Hepatic stellate cell (primary cell): ENCODE results near the gene TUBGCP3.
A peak's percentile ranks its signal among the peaks of the same experiment; 100 is the strongest.
"Not testable (repeated sequence)": the region's sequence is repeated elsewhere in the genome, so short reads cannot be mapped to it uniquely, and the experiment has no call there.

Experiments used
- DNase-seq: peaks from one replicate; pipeline ENCODE4 v3.0.0; 2011; ENCODE audit warnings: low spot score

TUBGCP3 gene

GRCh38 chr13:112576768-112577167 is 11.2 kb downstream of the TUBGCP3 start:
- DNase-seq, result no peak

- DNase-seq, result no peak
Observed at GRCh38 chr13:112576191-112576590, 11.8 kb downstream of the TUBGCP3 start.

- DNase-seq, result no peak
Observed at GRCh38 chr13:112575675-112576074, 12.3 kb downstream of the TUBGCP3 start.

DNA sequence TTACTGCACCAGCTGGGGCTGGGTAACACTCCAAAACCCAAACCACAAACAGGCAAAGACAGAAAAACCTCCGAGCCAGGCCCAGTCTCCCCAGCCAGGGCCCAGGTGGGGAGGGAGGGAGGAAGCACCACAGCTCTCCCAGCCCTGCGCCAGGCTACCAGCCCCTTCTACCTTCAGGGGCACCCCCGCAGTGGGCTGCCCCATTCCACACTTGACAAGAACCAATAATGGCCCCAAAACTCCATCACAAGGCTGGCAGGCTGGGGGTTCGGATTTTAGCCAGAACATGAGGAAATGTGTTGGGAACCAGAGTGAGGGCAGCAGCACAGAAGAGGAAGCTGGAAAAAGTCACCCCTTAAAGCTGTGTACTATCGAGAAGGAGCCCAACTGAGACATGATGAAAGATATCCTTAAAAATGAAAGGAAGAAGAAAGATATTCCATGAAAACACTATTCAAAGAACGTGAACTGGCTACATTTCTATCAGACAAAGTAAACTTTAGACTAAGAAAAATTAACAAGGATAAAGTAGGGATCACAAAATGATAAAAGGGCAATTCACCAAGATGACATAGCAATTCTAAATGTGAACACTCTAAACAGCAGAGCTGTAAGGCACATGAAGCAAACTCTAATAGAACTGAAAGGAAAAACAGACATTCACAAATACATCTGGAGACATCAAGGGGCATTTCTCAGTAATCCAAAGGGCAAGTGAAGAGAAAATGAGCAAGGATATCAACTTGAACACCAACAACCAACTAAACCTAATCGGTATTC is 12.9 kb downstream of the TUBGCP3 start:
- DNase-seq, result no peak

DNA sequence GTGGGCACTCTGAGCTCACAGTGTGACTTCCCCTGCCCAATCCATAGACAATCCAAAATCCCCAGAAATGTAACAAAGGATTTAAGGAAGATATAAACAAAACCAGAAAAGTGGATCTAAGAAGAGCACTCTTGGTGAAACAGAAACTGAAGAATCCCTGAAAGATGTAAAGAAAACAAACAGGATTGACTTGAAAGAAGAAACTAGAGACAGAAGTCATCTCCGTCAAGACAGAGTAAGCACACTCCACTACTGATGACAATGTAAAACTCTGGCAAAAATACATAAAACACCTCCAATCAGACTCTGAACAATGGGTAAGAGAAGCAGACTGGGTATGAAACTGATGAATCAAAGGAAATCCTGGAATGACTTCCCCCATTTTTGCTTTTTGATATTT is 13.5 kb downstream of the TUBGCP3 start:
- DNase-seq, result no peak

GRCh38 chr13:112573710-112574109 is 14.2 kb downstream of the TUBGCP3 start:
- DNase-seq, result no peak

DNA sequence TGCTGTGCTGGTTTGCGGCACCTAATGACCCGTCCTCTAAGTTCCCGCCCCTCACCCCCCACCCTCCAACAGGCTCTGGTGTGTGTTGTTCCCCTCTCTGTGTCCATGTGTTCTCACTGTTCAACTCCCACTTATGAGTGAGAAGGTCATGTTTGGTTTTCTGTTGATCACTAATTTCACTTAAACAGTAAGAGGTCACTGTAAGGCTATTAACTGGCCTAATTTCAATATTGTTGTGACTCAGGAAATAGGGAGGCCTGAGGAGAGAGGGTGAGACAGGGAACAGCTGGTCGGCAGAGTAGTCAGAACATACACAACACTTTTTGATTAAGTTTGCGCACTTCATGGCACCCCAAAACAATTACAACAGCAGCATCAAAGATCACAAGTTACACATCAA is 15.6 kb downstream of the TUBGCP3 start:
- no peak for DNase-seq

DNA sequence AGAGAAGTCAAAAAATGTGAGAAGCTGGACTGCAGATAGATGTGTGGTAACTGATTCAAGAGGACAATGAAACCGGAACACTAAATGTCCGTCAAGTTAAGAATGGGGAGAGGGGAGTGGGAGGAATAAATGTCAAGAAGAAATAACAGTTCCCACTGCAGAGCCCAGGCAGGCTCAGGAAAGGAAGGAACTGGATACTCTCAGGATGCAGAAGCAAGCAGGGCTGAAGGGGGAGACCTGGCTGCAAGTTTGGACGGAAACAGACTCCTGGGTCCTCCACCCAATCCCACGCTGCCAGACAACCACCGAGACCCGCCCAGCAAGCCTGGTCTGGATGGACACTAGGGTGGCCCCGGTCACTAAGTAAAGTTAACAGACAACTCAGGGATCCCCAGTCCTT is 18.1 kb downstream of the TUBGCP3 start:
- no peak for DNase-seq

DNA sequence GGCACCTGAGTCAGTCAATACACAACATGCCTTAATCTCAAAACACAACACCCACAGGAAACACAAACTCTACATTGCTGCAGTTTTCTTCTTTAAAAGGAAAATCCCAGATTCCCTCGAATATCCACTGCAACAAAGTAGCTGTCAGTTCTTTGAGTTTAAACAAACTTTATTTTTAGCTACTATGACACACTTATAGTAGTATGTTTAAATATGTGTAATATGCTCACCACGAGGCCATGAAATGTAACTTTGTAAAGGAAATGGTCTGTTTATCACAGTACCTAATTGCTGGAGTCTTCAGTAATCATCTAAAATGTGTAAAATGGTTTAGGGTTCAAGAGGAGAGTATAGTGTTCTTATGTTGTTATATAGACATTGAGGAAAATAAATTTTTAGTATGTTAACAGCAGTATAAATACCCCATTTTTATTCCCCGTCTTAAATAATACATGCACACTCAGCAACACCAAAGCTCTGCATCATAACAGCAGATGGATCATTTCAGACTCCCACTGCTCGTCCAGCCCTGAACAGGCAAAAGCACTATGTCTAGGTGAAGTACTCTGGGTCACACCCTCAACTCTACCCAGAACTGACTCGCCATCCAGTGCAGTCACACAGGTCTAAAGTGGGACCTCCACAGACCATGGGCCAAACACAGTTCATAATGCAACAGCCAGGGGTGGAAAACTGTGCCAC is 20.6 kb downstream of the TUBGCP3 start:
- peak; percentile 62 for DNase-seq

- no peak for DNase-seq
Observed at GRCh38 chr13:112562786-112563383, 25.1 kb downstream of the TUBGCP3 start.

- DNase-seq, result no peak
Observed at GRCh38 chr13:112562254-112562653, 25.7 kb downstream of the TUBGCP3 start.

- no peak for DNase-seq
Observed at GRCh38 chr13:112561478-112561877, 26.5 kb downstream of the TUBGCP3 start.

DNA sequence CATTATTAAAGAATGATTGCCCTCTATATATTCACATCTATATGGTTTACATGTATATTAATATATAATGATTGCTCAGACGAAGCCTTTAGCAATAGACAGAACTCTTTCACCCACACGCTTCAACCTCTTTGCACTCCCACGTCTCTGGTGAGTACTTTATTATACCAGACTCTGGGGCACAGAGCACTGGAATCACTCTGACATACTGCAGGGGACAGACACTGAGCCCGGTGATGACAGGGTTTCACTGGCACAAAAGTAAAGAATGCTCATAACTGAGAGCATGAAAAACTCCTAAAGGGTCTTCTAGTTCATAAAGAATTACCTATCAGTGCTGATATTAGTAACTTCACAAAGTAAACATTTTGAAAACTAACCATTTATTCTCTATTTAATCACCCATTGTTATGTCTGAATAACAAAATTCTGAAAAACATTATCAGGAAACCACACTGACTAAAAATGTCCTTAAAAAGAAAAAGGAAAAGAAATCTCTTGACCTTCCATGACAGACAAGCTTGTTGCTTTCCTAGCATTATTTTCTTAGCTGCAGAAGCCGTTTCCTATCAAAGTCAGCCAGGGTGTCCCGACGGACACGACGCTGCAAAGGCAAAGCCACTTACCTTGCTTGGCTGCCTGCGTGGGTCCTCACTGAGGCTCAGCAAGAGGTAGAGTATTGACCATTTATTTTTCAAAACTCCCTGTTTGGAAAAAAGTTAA is 29.1 kb downstream of the TUBGCP3 start:
- no peak for DNase-seq

DNA sequence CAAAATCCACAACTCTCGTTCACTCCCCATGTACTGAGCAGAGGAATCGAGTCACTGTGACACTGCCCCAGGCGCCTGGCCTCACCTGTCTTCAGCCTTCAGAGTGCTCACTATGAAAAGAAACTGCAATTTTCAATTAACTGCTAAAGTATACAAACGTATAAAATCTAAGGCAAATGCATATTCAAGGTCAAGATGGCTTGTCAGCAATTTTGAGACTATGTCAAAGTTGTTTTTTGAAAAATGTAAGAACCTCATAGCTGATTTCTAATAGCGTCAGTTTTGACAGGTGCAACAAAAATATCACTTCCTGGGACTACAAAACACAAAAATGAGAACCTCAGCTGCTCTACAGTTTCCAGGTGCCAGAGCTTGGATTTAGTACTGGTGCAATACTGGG is 31.4 kb downstream of the TUBGCP3 start:
- no peak for DNase-seq

DNA sequence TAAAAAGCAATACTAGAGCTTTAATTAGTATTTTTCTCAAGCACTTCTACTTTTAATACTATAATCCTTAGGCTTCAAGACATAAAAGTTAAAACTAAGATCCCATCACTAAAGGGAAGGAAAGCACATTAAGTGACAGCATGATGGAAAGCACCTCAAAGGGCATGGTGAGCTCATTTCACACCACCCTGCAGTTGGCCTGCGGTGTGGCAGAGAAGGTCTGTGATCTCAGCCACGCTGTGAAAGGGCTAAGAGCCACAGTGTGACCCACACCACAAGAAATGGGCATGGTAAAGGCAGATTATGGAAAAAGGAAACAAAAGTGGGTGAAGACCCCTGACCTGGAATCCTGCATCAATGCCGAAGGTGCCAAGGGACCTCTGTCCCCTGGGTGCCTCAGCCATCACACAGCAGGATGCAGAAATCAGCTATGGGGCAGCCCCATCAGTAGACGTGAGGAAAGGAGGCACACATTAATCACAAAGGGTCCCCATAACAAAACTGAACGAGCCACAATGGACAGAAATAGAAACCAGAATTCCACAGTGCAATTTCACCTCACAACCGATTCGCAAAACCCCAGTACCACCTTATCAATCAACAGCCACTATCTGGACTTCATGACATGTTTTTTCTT is 33.6 kb downstream of the TUBGCP3 start:
- no peak for DNase-seq

GRCh38 chr13:112548975-112549374 is 39.0 kb downstream of the TUBGCP3 start:
- not testable (repeated sequence) for DNase-seq

DNA sequence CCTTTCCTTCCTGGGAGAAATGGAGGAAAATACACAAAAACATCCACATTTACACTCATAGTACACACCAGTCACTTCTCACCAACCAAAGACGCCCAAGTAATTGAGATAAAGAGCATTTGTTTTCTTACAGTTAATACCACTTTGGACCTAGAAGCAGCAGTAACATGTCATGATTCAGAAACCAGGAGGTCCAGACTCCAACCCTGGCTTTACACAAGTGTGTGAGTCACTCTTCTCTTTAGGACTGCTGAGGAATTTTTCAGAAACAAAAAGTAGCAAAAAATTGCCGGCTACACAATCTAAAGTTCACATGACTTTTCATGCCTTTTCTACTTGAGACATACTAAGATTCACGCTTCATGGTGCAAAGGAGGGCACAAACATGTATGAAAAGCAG is 42.1 kb downstream of the TUBGCP3 start:
- peak; percentile 58 for DNase-seq

DNA sequence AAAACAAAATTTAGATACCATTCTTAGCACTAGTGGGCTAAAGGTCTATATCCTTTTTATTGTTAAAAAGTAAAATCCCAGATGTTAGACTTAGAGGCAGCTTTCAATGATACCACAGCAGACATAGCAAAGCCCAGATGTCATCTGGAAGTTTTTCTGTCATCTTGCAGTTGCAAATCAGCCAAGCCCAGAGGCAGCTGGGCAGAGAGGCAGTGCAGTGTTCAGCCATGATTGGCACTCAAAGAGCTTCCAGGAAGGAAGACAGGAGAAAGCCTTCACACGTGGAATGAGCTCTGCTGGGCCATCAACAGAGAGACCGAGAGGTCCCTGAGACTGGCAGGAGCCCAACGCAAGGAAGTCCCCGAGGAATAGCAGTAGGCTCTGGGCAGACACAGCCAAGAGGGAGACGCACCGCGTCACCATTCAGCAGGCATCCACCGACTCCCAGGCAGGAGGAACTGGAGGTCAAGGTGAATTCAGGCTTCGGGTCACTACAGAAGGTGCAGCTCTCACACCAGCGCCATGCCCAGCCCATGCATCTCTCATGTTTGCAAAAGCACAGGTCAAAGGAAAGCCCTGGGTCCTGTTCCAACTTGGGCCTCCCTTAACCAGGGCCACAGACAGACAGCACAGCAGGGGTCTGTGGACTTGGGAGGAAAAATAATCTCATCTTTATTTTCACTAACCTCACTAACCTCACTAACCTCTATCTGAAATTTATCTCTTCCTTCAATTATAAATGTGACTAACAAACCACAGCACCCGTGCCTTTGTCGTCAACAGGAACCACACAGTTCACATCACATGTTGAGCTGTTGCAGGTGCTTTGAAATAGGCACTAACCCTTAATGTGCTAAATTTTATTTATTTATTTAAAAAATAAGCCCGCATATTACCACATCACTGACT is 54.9 kb downstream of the TUBGCP3 start:
- DNase-seq, result no peak

- DNase-seq, result no peak
Observed at GRCh38 chr13:112531263-112531794, 56.6 kb downstream of the TUBGCP3 start.

- DNase-seq, result no peak
Observed at GRCh38 chr13:112530861-112531260, 57.1 kb downstream of the TUBGCP3 start.

GRCh38 chr13:112529216-112529615 is 58.7 kb downstream of the TUBGCP3 start:
- no peak for DNase-seq
